HG03103 (cell line): ENCODE data around the gene OSGIN1.

Source experiments
- ATAC-seq: cut with Tn5 transposase; IDR thresholded peaks from one replicate; pipeline ENCODE4 v1.9.1; 2021; ENCODE audit warnings: low read depth; ENCODE audit not compliant: unreplicated experiment

Gene OSGIN1

GRCh38 chr16:83956336-83957289, 3.6 kb downstream of the OSGIN1 start:
- no peak for ATAC-seq

DNA sequence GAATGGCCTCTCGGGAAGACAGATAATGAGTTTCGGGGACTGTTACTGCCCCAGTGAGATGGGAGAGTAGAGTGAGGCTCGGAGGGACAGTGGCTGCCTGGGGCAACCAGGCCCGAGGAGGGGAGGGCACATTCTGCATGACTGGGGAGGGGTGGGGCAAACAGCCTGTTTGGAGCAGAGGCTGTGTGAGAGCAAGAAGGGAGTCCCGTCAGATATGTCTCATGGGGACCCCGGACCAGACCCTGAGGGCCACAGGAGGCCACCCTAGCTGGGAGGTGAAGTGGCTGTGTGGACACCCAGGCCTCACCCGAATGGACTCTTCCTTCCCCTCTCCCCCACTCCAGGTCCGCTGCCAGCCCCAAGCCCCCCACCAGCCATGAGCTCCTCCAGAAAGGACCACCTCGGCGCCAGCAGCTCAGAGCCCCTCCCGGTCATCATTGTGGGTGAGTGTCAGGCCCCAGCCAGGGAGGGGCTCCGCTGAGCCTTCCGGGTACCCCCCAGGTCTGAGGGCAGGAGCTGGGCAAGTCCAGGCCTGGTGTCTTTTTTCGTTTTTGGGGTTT, 4.3 kb downstream of the OSGIN1 start:
- ATAC-seq, result no peak

DNA sequence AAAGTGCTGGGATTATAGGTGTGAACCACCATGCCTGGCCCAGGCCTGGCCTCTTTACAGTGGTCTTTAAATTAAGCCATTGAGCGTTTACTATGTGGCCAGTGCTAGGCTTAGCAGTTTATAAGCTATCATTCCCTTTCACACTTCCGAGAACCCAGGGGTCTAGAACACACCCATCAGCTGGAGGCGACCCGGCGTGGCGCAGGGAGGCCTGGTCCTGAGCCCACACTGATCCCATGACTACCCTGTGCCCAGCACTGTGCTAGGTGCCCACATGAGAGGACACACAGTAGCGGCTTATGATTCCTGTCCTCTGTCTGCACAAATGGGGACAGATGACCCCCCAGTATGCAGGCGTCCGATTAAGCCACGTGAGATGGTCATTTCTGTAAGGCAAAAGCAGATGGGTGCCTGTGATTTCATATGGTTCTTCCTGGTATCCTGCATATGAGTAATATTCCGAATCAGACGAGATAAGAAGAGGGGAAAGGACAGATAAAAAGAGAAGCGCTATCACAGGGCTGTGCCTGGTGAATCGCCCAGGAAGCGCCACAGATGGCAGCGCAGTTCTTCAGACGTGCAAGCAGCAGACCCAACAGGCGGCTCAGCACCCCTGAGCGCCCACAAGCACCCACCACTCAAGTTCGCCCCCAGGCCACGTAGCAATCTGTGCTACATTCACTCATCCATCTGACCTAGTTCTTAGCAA, 5.3 kb downstream of the OSGIN1 start:
- ATAC-seq, result no peak

DNA sequence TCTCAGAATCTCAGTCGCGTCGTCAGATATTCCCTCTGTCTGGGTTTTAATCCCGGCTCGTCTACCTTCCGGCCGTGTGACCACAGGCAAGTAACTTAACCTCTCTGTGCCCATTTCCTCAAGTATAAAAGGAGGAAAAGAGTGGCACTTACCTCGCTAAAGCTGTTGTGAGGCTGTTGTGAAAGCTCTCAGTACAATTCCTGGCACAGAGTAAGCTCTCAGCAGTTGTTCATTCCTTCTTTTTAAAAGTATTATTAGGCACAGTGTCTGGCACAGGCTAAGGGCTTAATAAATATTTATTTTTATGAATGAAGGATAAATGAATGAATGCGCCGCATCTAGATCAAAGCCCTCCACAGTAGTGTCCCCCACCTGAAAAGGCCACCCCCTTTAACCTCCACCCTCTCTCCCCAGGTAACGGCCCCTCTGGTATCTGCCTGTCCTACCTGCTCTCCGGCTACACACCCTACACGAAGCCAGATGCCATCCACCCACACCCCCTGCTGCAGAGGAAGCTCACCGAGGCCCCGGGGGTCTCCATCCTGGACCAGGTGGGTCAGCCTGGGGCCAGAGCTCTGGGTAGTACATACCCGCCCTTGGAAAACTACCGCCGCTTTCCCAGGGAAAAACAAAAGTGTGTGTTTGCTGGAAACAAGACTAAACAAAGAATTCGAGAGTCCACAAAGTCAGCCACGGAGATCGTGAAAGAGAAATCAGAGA, 6.0 kb downstream of the OSGIN1 start:
- ATAC-seq, result no peak

DNA sequence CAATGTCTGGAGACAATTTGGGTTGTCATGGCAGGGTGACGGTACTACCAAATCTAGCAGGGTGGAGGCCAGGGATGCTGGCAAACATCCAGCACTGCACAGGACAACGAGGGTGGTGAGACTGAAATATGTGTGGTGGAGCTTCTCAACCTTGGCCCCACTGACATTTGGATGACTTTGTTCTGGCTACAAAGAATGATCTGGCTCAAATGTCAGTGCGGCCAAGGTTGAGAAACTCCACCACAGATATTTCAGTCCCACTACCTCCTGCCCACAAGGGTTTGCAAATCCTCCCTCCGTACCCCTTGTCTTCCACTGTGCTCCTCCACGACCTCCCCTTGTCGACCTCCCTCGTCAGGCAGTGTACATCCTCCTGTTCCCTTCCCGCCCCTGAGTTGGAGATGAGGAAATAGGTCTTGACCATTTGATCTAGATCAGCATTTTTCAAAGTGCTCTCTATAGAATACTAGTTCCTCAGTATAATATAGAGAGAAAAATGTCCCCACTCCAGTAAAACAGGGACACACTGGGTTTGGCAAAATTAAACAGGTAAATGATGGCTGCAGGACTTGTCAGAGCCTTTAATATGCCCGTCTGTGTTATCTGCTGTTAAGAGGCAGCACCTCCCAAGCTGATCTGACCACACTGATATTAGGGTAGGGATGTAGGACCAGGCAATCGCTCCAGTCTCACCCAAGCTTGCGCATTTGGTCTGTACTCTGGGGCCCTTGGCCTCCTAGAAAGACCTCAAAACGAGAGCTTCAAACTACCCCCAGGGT, 6.8 kb downstream of the OSGIN1 start:
- ATAC-seq, result no peak

DNA sequence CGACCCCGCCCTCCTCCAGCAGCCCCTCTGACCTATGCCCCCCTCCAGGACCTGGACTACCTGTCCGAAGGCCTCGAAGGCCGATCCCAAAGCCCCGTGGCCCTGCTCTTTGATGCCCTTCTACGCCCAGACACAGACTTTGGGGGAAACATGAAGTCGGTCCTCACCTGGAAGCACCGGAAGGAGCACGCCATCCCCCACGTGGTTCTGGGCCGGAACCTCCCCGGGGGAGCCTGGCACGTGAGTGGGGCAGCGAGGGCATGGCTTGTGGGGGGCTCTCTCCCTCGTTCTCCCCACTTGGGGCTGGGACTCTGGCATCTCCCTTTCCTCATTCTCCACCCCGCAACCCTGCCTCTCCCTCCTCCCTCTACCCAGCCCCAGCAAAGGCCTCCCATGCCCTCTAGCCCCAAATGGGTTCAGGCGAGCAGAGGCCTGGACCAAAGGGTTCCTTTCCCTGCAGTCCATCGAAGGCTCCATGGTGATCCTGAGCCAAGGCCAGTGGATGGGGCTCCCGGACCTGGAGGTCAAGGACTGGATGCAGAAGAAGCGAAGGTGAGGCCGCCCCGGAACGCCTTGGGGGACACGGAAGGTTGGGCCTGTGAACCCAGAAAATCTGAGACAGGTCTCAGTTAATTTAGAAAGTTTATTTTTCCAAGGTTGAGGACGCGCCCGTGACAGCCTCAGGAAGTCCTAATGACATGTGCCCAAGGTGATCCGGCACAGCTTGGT, 7.6 kb downstream of the OSGIN1 start:
- ATAC-seq, result no peak

GRCh38 chr16:83961591-83961990, 8.6 kb downstream of the OSGIN1 start:
- ATAC-seq, result no peak

- ATAC-seq, result no peak
These were observed 10.5 kb downstream of the OSGIN1 start for GRCh38 chr16:83963277-83964119.

GRCh38 chr16:83964684-83965443, 11.8 kb downstream of the OSGIN1 start:
- no peak for ATAC-seq

- no peak for ATAC-seq
These were observed 12.6 kb downstream of the OSGIN1 start for GRCh38 chr16:83965444-83966152.

GRCh38 chr16:83966153-83966696, 13.2 kb downstream of the OSGIN1 start:
- ATAC-seq, result no peak

DNA sequence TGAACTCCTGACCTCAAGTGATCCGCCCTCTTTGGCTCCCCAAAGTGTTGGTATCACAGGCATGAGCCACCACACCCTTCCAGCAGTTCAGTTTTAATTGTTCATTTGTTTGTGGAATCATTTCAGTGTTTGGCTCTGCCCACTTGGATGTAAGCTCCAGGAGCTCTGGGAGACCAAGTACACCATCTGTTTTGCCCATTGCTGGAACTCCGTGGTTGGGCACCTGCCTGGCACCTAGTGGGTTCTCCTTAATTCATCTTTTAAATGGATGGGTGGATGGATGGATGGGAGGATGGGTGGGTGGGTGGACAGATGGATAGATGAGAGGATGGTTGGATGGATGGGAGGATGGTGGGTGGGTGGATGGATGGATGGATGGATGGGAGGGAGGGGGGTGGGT, 14.1 kb downstream of the OSGIN1 start:
- no peak for ATAC-seq

GRCh38 chr16:83967838-83968305, 14.8 kb downstream of the OSGIN1 start, which contains the start of gene NECAB2:
Gene NECAB2 (plus strand): TSS chr16:83968244. CDS start chr16:83968649, 405 bp downstream.
- no peak for ATAC-seq

DNA sequence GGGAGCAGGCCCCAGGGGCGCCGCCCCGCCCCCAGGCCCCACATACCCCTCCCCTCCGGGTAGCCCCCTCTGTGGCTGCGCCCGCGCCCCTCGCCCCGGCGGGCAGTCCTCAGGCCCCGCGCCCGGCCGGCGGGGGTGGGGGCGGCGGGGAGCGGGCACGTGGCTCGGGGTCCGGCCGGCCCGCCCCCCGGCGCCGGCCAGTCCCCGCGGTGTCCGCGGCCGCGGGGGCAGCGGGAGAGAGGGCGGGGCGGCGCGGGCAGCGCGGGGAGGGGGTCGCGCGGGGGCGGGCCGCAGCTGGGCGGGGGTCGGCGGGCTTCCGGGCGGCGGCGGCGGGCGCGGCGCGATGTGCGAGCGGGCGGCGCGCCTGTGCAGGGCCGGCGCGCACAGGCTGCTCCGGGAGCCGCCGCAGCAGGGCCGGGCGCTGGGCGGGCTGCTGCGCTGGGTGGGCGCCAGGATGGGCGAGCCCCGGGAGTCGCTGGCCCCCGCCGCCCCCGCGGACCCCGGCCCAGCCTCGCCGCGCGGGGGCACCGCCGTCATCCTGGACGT, 15.3 kb downstream of the OSGIN1 start:
- no peak for ATAC-seq

- ATAC-seq, result no peak
These were observed 16.0 kb downstream of the OSGIN1 start for GRCh38 chr16:83968891-83969649.
